GM19238 (cell line): ENCODE data around the gene PHACTR3.

ENCODE experiments used
- DNase-seq: peaks from one replicate; pipeline ENCODE4 v3.0.0; 2011; ENCODE audit warnings: low spot score; ENCODE audit not compliant: insufficient read length

Gene PHACTR3

DNA sequence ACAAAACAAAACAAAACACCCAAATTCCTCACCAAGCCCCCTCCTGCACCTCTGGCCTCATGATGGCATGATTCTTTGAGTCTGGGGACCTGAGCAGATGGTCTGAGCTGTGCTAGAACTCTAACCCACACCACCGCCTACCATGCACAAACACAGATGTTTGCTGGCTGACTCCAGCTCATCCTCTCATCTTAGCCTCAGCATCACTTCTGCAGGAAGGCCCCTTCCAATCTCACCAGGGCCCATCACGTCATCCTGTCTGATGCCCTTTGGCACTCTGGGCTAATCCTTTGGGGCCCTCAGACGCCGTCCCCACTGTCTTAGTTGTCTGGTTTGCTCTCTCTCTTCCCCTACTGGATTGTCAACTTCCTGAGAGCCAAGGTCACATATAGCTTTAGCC lies 85.8 kb downstream of the PHACTR3 start:
- DNase-seq: no peak

DNA sequence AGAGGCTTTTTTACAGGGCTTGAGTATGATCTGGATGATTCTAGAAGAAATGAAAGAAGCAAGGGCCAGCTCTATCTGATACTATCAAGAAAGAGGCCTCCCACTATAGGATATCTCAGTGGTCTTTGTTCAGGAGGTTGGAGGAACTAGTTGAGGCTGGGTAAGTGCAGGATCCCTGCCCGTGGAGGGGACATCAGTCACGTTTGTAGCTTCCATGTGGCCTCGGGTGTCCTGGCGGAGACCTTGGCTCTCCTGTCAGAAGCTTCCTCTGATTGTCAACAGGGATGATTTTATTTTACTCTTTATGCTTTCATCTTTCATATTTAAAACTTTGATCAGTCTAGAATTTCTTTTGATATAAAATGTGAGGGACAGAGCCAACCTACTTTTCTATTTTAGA lies 86.6 kb downstream of the PHACTR3 start:
- DNase-seq: no peak

- no peak for DNase-seq
Measured at GRCh38 chr20:59692139-59692538, 87.8 kb downstream of the PHACTR3 start.

DNA sequence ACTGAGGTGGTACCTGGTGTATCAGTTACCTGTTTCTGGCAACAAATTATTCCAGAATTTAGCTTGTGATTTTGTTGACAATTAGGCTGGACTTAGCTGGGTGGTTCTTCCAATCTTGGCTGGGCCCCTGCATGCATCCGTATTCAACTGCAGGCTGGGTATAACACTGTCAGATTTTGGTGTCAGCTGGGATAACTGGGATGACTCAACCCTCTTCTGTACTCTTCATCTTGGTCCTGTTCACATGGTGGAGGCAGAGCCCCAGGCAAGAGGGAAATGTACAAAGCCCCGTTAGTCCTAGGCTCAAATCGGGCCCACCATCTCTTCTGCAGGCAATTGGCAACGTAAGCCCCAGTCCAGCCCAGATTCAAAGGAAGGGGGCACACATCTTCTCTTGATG lies 89.2 kb downstream of the PHACTR3 start:
- no peak for DNase-seq

GRCh38 chr20:59696476-59696875 lies 92.1 kb downstream of the PHACTR3 start:
- DNase-seq: no peak

DNA sequence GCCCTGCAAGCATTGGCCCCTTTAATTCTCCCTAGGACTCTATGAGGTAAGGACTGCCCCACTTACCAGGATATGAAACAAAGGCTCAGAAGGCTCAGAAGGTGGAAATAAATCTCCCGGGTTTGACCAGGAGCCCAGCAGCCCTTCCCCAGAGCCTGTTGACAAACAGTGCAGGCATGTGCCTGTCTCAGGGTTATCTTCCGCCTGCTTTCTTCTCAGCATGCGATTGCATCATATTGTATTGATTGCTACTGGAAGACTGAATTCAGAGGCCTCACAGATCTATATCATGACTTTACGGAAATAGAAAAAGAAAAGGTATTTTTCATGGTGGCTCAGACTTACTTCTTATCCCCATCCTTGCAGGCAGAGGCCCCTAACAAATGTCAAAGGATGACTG lies 92.7 kb downstream of the PHACTR3 start:
- no peak for DNase-seq

- DNase-seq: no peak
Measured at GRCh38 chr20:59698598-59698997, 94.3 kb downstream of the PHACTR3 start.

DNA sequence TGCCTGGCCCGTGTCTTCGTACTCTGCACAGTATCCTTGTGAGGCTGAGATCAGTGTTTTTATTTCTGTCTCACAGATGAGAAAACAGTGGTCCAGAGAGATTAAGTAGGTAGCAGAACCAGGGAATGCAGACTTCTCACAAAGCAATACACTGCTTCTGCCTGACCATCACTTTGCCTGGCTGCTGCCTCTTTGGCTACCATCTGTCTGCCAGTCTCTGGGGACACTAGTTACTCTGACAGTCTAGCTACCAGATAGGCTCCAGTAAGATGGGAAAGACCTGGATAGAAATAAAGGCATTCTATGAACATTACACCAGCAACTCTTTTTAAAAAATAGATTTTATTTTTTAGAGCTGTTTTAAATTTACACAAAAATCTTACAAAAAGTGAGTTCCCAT lies 96.9 kb downstream of the PHACTR3 start:
- no peak for DNase-seq

- no peak for DNase-seq
Measured at GRCh38 chr20:59703046-59703445, 98.7 kb downstream of the PHACTR3 start.

GRCh38 chr20:59705651-59706399 lies 101.5 kb downstream of the PHACTR3 start:
- no peak for DNase-seq

DNA sequence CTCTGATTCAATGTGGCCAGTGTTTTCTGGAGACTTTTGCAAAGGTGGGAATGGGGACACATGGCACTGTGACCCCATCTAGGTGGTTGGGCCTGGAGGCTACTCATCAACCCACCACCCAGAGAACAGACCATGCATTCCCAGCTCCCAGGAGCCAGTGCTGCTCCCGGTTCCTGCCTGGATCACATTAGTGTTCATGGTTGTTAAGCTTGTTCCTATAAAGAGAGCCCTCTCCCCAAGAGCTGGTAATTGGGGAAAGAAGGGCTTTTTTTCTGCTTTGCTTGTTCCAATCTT lies 102.0 kb downstream of the PHACTR3 start:
- no peak for DNase-seq

DNA sequence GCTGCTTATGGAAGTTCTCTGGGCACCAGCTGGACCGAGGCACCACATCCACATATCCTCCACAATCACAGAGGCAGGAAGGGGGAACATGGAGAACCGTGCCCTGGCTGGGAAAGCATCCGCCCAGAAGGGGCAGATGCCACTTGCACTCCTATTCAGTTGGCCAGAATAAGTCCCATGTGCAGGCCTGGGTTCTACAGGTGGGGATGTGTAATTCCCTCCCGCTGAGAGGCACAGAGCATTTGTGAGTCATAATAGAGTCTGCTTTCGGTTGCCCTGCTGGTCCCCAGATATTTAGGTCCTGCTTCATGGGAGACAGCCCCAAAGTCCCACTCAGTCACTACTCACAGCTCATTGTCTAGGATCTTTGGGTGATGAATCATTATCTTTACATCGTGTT lies 104.0 kb downstream of the PHACTR3 start:
- no peak for DNase-seq

GRCh38 chr20:59709636-59710035 lies 105.3 kb downstream of the PHACTR3 start:
- no peak for DNase-seq

DNA sequence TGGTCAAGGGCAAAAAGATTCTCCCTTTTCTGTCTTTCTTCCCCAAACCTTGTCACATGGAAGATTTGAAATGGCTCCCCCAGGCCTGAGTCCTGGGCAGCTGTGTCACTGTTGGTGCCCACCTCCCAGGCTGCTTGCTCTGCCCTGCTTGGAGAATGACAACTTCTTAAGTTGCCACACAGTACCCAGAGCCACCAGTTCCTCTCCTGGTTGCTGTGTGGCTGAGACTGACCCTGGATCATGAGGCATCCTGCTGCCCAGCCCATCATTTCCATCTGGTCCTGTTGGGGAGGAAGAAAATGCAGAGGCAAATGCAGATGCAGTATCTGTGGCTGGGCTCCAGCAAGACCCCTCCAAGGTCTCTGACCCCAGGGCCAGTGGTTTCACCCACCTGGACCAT lies 113.7 kb downstream of the PHACTR3 start:
- no peak for DNase-seq

DNA sequence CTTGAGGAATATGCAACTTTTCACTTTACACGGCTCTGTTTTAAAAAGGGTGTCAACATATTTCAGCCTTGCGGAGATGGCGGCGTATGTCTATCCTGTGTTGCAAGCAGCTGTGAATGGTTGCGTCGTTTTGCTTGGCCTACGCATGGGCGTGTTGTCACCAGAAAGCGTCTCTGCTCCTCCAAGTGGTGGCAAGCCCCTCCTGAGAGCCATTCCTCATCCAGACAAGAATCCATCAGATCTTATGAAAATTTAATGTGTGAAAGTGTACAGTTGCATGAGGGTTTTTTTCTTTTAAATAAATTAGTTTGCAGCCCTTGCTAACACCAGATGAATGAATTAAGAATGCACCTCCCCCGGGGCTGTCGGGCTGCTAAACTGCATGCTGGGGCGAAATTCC lies 114.4 kb downstream of the PHACTR3 start:
- no peak for DNase-seq

DNA sequence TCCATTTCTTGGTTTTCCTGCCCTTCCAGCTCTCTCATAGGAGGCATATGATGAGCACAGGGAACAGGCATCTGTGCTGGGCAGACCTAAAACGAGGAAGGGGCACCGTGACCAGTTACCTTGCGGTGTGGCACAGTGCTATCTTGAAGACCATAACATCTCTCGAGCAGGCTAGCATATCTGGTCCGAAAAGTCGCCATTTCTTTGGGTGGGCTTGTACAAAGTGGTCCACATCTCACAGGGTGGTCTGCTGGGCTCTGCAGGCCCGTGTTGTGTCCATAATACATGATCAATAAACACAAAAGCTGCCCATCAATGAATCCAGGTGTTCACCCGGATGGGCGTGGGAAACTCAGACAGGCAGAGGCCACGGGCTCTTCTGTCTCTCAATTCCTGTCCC lies 115.7 kb downstream of the PHACTR3 start:
- DNase-seq: no peak

DNA sequence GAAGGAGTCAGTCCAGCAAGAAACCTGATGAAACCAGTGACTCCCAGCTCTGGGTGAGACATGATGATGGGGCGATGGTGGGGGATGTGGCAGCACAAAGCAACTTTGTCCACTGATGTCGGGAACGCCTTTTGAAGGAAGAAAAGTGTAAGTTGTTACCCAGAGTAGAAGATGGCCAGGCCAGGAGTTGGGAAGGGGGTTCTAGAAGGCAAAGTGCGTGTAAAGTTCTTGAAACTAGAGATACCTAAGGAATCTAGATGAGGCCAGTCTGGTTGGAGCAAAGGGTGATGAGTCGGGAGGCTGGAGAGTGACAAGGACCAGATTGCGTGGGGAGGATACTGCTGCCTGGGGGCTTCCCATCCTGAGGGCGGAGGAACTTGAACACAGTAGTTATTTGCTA lies 117.0 kb downstream of the PHACTR3 start:
- no peak for DNase-seq

GRCh38 chr20:59723108-59723500 lies 118.8 kb downstream of the PHACTR3 start:
- DNase-seq: no peak

DNA sequence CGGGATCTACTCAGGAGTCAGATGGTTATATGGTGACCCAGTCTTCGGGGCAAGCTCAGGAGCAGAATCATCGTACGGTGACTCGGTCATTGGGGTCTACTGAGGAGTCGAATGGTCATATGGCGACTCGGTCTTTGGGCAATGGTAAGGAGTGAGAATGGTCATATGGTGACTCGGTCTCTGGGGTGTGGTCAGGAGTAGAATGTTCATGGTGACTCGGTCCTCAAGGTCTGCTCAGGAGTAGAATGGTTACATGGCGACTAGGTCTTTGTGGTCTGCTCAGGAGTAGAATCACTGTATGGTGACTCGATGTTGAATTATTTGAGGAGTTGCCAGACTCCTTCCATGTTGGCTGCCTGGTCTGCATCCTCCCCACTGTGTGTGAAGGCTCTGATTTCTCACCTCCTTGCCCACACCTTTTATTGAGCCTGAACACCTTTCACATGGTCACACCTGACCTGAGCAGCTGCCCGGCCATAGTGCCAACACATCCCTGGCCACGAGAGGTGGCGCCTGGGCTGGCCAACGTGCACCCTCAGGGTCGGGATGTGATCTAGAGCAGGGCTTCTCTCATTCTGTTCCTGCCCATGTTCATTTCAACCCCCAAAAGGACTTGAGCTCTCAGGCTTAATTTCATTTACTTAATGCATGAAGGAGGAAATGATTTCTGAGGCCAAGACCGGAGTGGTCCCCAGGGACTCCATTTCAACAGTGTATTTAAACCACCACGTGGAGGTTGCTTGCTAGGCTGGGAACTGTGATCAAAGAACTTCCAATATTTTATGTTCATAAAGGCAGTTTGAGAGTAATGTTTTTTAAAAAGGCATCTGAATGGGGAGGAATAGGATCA lies 119.5 kb downstream of the PHACTR3 start:
- DNase-seq: no peak

- no peak for DNase-seq
Measured at GRCh38 chr20:59724457-59725366, 120.4 kb downstream of the PHACTR3 start.

DNA sequence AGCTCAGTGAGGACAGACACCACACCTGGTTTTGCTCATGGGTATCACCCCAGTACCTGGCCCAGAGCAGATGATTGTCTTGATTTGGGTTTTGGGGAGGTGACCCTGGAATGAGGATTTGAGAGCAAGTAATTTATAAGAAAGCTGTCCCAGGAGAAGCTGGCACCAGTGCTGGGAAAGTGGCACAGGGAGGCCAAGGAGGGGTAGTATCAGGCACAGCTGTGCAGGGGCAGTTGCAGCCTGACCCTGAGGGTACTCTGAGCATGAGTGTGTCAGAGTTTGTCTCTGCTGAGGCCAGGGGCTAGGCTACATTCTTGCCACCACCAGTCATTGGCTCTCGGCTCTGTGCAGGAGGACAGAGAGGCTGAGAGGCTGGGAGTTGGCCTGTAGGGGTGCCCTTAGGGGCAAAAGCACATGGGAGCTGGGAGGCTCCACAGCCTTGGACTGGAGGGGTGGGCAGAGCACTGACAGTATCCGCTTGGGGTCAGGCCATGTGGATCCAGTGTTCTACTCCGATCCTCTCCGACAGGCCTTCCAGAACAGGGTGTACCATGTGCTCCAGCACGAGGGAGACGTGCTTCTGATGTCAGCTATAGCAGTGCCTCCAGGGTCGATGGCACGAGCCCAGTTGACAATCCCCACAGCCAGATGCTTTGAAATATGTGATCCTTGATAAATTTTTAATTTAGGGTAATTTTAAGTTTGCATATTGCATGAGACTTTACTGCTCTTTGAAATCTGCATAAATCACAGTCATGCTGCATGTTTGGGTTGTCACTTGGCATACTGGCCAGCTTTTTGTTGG lies 121.3 kb downstream of the PHACTR3 start:
- no peak for DNase-seq
